Activated CD8-positive, alpha-beta memory T cell treated with anti-CD3 and anti-CD28 coated beads, Interleukin-2, amount 50 U/mL, for 24 hours (primary cell): ENCODE results near the gene CTSF.
"Not testable (repeated sequence)": the region's sequence is repeated elsewhere in the genome, so short reads cannot be mapped to it uniquely, and the experiment has no call there.

ENCODE experiments used
- DNase-seq: peaks from one replicate; pipeline ENCODE4 v3.0.0-alpha.2; 2020; ENCODE audit errors: extremely low read depth

The CTSF gene

DNA sequence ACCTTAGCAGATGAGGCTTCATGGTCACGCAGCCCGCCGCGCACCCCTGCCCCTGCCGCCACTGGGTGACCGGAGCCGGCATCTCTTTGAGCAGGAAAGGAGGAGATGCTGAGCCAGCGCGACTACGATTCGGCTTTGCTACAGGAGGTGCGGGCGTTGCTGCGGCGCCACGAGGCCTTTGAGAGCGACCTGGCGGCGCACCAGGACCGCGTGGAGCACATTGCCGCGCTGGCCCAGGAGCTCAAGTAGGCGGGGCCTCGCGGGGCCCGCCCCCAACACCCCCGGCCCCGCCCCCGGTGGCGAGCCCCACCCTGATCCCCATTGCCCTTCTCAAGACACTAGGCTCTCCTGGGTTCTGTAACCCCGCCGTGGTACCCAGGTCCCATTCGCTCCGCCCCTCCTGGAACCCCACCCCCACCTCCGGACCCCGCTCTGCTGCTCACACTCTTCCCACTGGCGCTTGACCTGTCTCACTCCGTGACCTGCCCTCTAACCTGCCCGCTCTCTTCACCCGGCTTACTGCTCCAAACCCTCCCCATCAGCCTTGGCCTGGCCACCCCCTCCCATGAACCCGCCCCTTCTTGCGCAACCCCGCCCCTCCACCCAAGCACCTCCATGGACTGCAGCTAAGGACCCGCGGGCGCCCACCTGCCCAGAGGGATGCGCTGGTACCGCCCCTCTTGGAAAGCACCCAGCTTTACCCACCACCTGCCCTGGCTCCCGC is 9.1 kb downstream of the CTSF start:
- no peak for DNase-seq

DNA sequence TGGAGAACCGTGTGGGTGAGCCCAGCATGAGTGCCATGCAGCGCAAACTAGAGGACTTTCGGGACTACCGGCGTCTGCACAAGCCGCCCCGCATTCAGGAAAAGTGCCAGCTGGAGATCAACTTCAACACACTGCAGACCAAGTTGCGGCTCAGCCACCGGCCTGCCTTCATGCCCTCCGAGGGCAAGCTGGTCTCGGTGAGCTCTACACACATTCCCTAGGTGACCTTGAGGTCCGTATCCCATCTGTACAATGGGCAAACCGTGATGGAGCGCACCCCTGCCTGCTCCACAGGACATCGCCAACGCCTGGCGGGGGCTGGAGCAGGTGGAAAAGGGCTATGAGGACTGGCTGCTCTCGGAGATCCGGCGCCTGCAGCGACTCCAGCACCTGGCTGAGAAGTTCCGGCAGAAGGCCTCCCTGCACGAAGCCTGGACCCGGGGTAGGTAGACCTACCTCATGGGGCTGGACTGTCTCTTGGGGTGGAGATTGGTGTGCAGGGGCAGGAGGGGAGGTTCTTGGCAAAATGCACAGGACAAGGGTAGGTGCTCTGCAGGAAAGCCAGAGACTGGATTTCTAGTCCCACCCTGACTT is 10.6 kb downstream of the CTSF start:
- DNase-seq: no peak

DNA sequence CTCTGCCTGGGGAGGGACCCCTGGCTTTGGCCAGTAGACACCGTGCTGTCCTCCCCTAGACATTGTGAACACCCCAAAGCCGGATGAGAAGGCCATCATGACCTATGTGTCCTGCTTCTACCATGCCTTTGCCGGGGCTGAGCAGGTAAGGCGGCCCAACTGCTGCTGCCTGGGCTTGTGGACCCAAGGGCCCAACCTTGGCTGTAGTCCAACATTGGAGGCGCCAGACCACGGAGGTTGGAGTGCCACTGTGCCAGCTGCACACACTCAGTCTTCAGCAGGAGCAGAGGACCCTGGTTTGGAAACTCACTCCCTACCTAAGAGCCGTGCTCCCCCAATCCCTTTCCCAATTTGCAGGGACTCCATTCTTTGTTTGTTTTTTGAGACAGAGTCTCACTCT is 12.3 kb downstream of the CTSF start:
- DNase-seq: no peak

DNA sequence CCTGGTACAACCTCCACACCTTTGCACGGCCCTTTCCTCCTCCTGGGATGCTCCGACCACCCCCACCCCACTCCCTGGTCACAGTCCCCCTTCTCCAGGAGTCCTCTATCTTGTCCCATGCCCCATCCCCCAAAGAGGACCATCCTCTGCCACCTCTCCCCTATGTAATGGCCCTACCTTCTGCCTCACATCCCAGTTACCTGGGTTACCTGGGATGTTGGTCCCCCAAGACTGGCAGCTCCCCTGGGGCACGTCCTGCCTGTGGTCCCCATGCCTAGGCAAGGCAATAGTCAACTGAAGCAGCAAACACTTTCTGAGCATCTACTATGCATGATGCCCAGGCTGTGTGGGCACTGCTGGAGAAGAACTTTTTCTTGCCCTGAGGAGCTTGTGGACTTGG is 13.0 kb downstream of the CTSF start:
- no peak for DNase-seq

DNA sequence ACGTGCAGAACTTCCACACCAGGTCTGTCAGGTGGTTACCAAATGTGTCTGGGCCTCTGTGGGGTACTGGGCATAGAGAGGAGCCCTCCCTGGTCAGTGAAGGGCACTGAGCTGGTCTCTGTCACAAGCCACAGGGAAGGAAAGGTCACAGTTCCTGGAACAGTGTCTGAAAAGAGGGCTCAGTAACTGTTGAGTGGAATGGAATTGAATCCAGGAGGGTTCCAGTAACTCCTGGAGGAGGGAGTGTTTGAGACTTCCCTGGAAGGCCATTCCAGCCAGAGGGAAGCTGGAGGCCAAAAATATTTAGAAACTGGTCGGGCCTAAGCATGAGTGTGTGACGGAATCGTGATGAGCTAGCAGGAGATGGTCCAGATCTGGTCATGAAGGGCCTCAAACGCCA is 13.8 kb downstream of the CTSF start:
- no peak for DNase-seq

DNA sequence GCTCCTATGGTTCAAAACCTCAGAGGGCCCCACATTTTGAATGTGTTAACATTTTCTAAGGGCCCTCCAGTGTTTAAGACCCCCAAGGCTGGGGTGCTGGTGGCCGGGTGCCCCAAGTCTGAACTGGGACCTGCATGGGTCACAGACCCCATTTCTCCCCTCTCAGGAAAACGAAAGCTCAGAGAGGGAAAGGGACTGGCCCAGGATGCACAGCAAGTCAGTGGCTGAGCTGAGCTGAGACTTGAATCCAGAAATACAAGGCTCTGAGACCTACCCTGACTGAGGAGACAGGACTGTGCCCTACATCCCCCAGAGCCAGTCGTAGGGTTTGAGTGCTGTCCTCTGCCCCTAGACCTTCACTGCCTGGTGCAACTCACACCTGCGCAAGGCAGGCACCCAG is 17.5 kb downstream of the CTSF start:
- no peak for DNase-seq

DNA sequence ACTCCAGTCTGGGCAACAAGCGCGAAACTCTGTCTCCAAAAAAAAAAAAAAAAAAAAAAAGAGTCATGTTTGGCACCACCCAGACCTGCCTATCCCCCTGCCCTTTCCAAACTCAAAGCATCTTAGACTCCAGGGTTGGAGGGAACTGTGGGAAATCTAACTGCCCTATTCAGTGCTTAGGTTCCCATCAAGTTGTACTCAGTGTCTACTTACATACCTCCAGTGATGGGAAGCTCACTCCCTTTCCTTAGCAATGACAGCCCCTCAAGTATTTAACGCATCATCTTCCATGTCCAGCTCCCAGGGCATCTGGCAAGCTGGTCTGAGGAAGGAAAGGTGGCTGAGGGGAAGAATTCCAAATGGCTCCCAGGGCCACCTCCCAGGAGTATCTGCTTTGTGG is 18.7 kb downstream of the CTSF start:
- DNase-seq: no peak

DNA sequence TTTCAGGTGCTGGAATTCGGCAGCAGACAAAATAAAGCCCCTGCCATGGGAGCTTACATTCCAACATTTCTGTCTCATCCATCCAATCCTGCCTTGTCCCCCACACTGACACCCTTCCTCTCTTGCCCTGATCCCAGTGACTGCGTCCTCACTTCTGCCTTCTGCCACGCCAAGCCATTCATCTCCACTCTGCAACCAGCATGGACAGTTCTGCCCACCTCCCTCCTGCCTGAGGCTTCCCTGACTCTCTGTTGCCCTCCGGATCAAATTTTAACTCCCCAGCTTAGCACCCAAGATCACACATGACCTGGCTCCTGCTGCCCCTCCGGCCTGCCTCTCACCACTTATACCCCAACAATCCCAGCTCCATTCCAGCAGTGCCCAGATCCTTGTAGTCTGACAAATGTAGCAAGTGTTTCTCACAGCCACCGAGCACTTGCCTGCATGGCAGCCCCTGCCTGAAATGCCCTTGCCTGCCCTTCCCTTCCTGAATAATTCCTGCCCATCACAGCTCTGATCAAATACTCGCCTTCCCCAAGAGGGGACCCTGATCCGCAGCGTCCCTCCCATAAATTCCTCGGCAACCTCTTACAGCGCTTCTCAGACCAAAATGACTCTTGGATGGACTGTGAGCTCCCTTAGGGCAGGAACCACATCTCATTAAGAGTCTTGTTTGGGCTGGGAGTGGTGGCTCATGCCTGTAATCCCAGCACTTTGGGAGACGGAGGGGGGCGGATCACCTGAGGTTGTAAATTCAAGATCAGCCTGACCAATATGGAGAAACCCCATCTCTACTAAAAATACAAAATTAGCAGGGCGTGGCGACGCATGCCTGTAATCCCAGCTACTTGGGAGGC is 19.4 kb downstream of the CTSF start:
- no peak for DNase-seq

DNA sequence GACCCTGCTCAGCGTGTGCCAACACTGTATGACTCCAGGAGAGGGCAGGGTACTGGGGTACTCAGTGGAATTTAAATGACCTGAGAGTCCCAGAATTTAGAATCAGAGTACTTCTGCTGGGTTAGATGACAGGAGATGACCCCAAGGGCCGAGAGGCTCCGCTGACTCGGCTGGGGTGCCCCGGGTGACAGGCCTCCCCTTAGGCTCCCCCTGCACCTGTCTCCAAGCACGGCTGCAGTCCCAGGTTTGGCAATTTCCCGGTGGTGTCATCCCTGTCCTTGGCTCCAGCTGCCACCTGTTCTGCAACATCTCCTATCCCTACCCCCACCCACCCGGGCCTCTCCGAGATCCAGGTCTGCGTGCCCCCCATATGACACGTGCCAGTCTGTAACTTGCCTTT is 20.4 kb downstream of the CTSF start:
- no peak for DNase-seq

DNA sequence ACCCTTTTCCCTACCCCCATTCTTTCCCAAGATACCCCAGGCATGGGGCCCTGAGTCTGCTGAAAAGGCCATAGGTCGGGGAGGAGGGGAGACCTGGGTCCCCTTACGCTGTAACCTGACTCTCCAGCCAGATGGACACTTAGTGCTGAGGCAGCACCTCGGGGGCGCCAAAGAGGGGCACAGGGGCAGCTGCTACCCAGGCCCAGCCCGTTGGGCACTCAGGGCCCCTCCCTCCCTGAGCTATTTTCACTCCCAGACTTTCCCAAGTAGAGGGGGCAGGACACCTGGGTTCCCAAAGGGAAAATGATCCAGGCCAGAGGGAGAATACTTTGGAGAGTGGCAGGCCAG is 20.8 kb downstream of the CTSF start:
- no peak for DNase-seq

DNA sequence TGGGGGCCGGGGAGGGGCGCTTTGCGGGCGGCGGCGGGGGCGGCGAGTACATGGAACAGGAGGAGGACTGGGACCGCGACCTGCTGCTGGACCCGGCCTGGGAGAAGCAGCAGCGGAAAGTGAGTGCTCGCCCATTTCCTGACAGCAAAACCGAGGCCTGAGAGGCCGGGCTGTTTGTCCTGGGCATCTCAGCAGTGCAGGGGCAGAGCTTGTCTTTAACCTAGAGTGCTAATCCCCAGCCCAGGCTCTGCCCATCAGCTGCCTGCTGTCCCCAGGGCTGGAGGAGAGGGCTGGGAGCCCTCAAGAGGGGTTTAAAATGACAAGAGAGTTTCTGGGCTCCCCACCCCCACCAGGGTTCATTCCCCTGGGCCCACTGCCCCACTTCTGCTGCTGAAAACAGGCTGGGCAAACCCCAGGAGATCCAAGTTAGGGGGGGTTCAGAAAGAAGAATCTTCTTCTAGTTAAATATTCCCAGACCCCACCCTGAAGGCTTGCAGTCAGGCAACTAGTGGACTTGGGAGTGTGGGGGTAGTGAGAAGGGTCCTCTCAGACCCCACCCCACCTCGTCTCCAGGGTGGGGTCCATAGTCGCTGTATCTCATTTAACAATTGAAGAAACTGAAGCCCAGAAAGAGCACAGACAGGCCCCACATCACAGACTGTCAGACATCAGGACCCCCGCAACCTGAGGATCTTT is 21.3 kb downstream of the CTSF start:
- no peak for DNase-seq

DNA sequence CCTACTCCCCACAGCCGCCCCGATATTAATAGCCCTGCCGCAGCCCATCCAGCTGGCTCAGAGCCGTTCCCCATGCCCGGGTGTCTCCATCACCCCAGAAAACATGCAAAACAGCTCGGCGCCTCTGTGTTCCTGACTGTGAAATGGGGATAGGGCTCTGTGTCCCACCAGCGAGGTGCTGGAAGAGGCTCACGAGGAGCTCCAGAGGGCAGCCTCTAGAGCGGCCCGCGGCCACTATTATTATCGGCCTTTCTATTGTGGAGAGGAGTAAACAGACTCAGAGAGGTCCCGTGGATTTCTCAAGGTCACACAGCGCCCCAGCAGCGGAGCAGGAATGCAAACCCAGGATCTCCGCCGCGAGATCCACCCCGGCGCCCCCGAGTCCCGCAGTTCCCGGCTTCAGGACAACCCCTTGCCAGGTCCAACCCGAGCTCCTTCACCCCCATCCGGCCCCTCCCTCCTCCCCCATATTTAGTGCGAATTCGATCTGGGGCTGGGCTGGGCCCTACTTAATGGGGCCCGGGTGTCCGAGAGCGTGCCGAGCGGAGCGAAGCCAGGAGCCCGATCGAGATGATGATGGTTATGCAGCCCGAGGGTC is 21.9 kb downstream of the CTSF start, which contains the start of gene ACTN3:
ACTN3 (plus strand) TSS at position 536 of the 598 bp plus-strand sequence; CDS start at position 571, 35 bp downstream.
- DNase-seq: no peak

DNA sequence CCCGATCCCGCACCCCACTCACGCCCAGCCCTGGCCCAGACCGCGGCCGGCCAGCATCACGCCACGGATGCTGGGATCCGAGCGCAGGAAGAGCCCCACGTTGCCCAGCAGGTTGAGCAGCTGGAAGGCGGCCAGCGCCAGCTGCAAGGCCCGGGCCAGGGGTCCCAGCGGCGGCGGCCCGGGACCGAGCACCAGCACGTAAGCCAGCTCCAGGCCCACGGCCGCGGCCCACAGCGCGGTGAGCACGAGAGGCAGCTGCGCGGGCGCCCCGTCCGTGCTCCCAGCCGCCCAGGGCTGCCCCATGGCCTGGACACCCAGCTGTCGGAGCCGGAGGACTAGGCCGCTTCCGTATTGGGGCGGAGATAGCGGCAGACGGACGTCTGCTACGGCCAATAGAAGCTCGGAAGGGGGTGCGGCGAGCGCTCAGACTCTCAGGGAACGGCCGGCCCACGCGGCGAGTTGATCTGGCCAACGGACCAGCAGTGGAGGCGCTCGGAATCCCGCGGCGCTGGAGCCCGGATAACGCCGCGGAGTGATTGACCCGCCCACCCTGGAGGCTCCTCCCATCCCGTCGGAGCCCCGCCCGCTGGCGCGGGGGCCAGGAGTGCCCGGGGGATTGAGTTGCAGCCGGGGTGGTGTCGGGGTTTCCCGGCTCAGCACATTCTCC is 22.6 kb downstream of the CTSF start, which contains the start of gene ZDHHC24:
ZDHHC24 (minus strand) TSS at position 348 of the 667 bp plus-strand sequence; CDS start at position 303, 45 bp downstream.
- DNase-seq: peak; percentile 72

DNA sequence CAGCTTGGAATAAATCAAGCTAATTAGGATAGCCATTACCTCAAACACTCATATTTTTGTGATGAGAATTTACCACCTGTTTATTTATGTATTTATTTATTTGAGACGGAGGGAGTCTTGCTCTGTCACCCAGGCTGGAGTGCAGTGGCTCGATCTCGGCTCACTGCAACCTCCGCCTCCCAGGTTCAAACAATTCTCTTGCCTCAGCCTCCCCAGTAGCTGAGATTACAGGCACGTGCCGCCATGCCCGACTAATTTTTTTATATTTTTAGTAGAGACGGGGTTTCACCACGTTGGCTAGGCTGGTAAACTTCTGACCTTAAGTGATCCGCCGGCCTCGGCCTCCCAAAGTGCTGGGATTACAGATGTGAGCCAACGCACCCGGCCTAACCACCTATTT is 23.5 kb downstream of the CTSF start:
- DNase-seq: not testable (repeated sequence)

DNA sequence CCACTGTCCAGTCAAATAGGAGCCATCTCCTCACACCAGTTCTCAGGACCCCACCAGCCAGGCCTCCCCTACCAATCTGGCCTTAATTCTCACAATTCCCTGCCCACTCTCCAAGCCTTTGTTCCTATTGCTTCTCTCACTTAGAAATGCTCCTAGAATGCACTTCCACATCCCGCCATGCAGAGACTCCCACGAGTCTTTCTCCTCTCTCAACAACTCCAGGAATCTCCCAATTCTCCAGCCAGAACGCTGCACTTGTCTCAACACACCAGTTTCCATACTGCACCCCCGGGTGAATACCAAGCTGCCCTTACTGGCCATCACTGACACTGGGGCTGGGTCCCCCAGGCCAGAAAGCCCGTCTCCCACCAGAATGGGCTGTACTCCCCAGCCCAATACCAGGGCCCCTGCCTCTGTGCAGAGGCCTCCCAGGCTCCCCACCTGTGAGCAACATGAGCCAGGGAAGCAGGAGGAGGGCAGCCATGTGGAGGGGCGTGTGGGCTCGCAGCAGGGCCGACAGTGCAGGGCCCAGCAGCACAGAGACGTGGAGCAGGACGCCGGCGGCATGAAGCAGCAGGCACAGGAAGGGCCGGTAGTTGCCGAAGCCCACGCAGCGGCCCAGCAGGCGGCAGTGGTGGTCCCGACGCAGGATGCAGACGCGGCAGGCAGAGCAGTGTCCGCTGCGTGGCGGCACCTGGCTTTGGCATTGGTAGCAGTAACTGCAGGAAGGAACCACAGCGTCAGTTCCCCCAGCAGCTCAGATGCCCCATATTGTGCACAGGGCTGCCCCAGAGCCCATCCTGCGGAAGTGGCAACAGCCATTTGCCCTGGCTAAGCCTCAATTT is 24.9 kb downstream of the CTSF start:
- DNase-seq: peak; percentile 20

DNA sequence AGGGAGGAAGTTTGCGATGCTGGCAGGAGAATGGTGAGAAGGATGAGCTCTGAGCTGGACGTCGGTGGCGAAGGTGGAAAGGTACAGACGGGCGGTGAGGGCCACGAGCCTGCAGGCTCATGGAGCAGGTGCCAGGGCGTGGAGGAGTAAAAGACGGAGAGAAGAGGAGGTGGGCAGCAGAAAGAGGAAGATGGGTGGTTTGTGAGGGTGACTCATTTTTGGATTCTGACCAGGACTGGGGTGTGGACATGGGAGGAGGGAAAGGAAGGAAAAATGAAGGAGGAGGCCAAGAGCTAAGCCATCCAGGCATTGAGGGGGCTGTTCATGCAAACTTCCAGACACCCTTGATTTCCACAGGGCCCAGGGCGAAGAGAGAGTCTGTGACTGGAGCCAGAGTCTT is 26.0 kb downstream of the CTSF start:
- no peak for DNase-seq

DNA sequence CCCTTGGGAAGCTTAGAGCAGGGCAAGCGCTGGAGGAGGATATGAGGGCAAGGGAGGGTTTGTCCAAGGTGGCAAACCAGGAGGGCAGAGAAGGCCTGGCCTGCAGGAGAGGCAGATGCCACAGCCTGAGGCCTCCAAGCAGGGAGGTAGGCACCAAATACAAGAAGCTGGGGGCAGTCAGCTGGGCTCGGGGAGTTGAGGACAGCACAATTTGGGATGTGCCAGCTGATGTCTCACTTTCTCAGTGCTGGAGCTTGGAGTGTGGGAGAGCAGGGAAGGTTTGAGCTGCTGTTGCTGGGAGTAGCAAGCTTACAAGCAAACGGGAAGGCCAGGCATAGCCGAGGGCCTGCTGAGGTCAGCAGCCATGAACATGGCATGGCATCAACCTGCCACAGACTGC is 26.5 kb downstream of the CTSF start:
- DNase-seq: no peak

DNA sequence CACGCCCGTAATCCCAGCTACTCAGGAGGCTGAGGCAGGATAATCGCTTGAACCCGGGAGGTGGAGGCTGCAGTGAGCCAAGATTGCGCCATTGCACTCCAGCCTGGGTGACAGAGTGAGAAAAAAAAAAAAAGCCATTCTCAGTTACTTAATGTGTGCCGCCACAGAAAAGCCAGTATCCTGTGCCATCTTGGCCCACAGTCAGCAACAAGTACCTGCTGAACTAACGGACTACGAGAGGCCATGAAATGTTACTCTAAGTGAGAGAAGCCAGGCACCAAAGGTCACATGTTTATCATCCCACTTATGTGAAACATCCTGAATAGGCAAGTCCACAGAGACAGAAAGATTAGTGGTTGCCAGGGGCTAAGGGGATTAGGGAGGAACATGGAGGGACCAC is 27.8 kb downstream of the CTSF start:
- not testable (repeated sequence) for DNase-seq

DNA sequence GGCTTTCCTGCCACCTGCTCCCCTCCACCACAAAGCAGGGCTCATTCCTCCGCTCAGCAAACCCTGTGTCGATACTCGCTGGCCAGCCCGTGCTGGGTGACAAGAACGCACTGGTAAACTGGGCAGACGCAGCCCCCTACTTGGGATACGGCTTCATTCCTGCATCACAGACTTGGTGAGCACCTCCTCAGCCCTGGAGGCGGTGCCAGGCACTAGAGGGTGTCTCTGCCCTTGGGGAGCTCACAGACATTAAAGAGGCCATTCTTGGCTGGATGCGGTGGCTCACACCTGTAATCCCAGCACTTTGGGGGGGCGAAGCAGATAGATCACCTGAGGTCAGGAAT is 28.6 kb downstream of the CTSF start:
- no peak for DNase-seq

DNA sequence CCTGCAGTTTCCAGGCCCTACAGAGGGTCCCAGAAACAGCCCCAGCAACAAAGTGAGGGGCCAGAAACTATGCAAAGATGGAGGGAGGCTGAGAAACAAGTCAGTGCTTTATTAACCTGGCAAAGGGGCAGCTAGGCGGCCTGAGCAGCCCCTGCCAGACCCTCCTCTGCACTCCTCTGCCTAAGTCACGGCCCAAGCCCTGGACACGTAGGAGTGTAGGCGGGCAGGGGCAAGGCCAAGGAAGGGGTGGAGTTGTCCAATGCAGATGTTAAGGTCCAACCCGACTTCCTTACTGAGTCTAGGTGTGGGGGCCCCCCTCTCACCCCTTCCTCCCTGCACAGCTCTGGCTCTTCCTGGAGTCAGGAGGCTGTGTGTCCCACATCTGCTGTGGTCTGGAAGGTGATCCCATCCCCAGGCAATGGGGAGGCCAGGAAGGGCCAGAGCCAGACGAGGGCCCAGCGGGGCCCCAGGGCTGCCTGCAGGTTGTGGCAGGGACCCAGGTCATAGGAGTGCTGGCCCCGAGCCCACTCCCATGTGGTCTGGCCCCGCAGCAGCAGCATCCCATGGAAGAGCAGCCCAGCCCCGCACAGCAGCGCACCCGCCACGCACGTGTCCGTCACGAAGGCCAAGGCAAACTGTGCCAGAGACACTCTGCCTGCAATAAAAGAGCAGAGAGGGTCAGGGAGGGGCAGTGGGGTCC is 29.1 kb downstream of the CTSF start:
- no peak for DNase-seq
